22Rv1 (cell line): Measurements from ENCODE around the gene RFT1.
A peak's percentile ranks its signal among the peaks of the same experiment; 100 is the strongest.

ENCODE experiments used
- H3K27ac ChIP-seq: fragments of 450-650 bp; 2 replicates; pipeline ENCODE4 v1.5.1; 2017
- ZFX ChIP-seq: fragments of 450-650 bp; IDR thresholded peaks from 2 replicates; pipeline ENCODE4 v1.6.1; 2017; ENCODE audit warnings: antibody characterized with exemption, borderline replicate concordance
- TF ChIP-seq, protein P1 (sequence below): fragments of 450-650 bp; IDR thresholded peaks from 2 replicates; pipeline ENCODE4 v1.5.1; 2017; ENCODE audit warnings: mild to moderate bottlenecking

The RFT1 gene

DNA sequence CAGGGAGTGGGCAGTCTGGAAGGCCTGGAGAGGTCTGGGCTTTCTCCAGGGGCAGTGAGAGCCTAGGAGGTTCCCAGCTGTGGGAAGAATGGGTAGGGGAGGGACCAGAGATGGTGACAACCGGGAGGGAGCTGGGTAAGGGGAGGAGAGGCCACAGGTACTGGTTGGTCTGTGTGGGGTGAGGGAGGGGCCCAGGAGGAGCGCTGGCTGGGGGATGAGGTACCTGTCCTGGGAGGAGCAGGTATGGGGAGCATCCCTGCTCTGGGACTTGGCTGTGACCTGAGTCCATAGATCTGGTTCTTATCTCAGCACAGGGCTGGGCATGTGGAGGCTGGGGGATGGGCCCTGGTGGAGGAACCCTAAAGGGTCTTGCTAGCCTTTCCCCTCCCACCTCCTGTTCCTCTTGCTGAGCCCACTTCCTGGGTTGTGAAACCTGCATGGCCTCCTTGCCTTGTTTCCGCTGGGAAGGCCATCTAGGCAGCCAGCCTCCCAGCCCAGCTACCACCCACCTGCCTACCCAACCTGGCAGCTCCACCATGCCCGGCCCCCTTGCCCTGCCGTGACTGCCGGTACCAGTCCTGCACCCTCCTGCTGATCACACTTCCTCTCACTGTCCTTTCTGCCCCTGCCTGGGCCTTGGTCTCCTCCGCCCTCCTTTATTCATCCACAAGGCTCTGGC, 41.7 kb upstream of the RFT1 start:
- TF ChIP-seq, protein P1, sequence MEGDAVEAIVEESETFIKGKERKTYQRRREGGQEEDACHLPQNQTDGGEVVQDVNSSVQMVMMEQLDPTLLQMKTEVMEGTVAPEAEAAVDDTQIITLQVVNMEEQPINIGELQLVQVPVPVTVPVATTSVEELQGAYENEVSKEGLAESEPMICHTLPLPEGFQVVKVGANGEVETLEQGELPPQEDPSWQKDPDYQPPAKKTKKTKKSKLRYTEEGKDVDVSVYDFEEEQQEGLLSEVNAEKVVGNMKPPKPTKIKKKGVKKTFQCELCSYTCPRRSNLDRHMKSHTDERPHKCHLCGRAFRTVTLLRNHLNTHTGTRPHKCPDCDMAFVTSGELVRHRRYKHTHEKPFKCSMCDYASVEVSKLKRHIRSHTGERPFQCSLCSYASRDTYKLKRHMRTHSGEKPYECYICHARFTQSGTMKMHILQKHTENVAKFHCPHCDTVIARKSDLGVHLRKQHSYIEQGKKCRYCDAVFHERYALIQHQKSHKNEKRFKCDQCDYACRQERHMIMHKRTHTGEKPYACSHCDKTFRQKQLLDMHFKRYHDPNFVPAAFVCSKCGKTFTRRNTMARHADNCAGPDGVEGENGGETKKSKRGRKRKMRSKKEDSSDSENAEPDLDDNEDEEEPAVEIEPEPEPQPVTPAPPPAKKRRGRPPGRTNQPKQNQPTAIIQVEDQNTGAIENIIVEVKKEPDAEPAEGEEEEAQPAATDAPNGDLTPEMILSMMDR = no peak
- TF ChIP-seq ZFX = no peak
- no peak overlapping the region for H3K27ac ChIP-seq

DNA sequence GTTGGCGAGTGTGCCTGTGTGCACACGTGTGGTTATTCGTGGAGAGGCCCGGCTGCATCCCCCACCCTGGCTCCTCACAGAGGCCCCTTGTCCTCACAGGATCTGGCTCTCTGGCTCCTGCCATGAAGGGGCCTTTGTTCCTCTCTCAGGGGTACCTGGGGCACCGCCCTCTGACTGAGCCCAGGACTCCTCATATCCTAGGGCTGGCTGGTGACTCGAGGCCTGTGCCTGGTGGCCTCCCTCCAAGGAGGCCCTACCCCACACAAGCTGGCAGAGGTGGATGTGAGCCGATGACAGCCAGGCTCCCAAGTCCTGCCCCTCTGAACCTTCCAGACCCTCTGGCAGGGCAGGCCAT, 40.8 kb upstream of the RFT1 start:
- TF ChIP-seq, protein P1 = no peak
- TF ChIP-seq ZFX = no peak
- H3K27ac ChIP-seq = no peak overlapping the region

DNA sequence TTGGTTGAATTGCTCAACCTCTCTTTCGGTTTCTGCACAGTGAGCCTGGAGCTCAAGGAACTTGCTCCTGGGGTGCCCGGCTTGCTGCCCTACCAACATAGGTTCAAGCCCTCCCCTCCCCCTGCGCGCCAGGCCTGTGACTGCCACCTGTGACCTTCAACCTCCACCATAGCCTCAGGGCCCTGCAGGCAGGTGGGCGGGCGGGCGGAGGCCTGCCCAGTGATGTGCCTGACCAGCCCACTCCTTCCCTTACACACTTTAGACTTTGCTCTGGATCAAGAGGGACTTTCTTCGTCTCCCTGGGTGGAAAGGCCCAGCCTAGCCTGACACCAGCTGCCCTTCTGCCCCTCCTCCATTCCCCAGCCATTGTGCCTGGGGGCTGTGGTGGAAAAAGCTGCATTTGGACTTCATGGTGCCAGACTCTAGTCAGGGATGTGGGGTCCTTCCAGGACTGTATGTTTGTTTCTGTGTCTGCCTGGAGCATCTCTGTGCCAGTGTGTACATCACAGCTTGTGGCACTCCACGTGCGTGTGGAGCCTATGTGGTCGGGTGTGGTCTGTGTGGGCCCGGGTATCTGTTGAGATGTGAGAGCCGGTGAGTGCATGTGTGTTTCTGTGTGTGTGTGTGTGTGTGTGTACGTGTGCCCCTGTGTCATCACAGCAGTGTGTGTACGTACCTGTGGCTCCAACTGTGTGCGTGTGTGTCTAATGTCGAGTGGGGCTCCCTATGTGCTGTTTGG, 40.3 kb upstream of the RFT1 start:
- no peak for TF ChIP-seq ZFX
- TF ChIP-seq, protein P1 = no peak
- 0 out of 2 replicates have a peak overlapping the region, but pooled peaks have one; percentile 22 for H3K27ac ChIP-seq

DNA sequence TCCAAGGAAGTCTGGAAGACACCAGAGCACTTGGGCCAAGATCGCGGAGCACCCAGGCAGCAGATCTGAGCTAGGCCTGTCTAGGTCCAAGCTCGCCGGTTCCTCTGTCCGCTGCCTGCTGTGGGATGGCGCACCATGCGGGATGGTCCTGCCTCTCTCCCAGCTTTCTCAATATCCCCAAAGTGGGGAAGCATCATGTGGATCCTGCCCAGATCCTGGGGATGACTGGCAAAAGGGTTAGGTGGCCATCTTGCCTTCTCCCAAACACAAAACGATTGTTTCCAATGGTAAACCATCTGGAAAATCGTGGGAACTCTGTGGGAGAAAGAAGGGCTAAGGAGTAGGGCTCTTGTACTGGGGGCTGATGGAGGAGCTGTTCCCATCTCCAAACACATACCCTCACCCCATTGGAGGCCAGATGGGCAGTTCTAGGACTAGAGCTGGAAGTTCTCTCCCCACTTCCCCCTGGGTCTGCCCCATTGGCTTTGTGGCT, 39.6 kb upstream of the RFT1 start:
- H3K27ac ChIP-seq = 0 out of 2 replicates have a peak overlapping the region, but pooled peaks have one; percentile 22
- TF ChIP-seq, protein P1 = no peak
- no peak for TF ChIP-seq ZFX

DNA sequence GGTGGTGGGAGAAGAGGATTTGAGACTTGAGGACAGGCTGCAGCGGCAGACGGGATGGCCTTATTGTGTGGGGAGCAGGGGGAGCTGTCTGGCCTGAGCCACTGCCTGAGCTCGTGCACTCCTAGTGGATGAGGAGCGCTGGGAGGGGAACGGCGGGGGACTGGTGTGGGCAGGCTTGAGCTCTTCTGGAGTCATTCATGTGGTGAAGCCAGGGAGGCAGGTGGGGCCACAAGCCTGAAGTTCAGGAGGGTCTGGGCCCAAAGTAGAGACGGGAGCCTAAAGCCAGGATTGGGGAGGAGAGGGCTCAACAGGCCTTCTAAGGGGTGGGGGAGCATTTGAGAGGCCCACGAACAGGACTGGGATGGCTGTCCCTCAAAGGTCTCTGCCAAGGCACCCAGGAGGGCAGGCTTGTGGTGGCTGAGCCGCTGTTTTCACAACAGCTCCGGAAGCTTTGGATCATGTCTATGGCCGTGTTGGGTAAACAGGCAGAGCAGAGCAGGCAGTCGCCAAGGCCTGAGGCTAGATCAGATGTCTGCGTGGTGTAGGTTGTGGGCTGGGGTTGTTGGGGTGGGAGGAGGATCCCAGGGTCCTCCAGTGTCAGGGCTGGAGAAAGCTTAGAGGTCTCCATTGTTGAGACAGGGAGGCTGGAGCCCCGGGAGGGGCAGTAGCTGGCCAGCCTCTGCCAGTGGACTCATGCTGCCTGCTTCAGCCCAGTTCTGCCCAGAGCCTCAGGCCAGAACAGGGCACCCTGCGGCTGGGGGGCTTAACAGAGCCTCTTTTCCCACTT, 39.0 kb upstream of the RFT1 start:
- TF ChIP-seq, protein P1 = no peak
- no peak for TF ChIP-seq ZFX
- H3K27ac ChIP-seq = peak overlapping the region; percentile 44

DNA sequence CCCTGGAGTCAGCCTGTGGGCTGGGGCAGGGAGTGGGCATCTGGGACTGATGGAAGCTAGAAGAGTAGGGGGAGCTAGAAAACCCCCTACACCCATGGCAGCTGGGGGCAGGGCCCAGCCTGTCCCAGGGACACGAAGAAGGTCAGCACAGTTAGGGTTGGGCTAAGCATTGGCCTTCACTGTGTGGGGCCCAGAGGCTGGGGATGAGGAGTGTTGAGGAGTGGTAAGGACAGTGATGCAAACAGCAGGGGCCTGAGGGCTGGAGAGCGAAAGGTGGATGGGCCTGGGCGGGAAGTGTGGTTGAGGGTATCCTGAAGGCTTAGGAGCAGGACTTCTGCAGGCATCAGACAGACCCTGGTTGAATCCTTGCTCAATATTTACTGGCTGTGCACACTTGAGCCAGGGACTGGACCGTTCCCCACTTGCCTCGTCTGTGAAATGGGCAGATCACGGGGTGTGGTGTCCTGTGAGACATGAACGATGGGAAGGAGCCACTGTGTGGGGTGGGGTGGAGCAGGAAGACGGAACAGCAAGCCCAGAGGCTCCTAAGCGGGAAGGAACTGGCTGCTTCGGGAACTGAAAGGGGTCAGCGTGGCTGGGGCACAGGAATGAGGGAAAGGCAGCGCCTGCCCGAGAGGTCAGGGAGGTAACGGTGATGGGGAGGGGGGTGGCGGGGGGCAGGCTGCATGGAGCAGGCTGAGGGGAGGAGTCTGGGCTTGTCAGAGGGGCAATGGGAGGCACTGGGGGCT, 38.1 kb upstream of the RFT1 start:
- H3K27ac ChIP-seq = peak overlapping the region; percentile 44; the same call in 1 of the 2 replicates
- no peak for TF ChIP-seq ZFX
- TF ChIP-seq, protein P1 = no peak
